Epidermal melanocyte (primary cell): Measurements from ENCODE around the gene KIAA0825.

Source experiments
- DNase-seq: peaks from one replicate; pipeline ENCODE4 v3.0.0; 2011; ENCODE audit warnings: low spot score; ENCODE audit not compliant: insufficient read length

Gene KIAA0825

GRCh38 chr5:94314460-94315131 is 303.8 kb downstream of the KIAA0825 start:
- no peak for DNase-seq

DNA sequence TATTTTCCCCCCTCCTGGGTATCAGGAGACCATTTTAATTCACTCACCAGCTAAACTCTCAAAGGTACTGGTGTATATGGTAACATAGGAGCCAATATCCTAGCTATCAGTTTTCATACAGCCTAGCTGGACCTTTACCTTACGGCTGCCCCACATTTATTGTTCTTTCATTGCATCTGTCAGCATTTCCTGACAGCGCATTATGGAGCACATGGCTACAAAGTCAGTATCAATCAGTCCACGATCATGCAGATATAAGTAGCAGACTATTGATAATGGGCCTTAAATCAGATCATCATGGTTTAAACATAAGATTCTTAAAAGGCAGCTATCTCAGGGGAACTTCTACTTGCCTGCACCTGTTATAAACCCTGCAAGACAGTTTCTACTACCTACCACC is 304.7 kb downstream of the KIAA0825 start:
- no peak for DNase-seq

GRCh38 chr5:94313188-94313587 is 305.2 kb downstream of the KIAA0825 start:
- DNase-seq = no peak

- no peak for DNase-seq
Observed at GRCh38 chr5:94312298-94312697, 306.1 kb downstream of the KIAA0825 start.

DNA sequence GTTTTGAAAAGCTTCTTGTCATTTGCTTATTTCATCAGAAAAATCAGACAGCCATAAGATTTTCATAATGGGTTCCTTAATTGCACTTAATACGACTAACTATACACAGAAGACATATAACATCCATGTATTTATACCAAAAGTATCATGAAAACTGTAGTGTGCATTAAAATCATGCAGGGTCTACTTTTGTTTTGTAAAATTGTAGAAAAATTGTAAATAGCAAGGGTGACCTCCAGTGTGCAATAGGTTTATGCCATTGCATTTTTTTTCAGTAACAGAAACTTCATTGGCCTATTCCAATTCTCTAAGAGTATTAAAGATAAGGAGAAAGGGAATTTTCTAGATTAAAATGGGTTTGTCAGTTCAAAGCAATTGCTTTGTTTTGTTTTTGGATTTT is 307.6 kb downstream of the KIAA0825 start:
- no peak for DNase-seq

- no peak for DNase-seq
Observed at GRCh38 chr5:94309141-94309540, 309.3 kb downstream of the KIAA0825 start.

DNA sequence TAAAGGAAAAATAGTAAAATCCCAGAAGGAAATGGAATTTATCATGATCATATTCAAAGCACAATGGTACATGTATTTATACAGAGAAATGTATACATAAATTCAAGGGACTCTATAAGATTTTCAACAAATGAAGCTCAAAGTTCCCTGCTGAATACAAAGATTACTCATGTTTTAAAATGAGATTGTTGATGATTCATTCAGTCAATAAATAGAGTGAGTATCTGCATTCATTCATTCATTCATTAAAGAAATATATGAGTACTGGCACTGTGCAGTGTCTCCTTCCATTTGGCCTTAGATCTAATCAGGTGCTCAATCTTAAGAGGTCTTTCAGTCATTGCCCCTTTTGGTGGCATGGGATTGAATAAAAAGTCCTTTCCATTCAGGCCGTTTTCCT is 310.0 kb downstream of the KIAA0825 start:
- no peak for DNase-seq

DNA sequence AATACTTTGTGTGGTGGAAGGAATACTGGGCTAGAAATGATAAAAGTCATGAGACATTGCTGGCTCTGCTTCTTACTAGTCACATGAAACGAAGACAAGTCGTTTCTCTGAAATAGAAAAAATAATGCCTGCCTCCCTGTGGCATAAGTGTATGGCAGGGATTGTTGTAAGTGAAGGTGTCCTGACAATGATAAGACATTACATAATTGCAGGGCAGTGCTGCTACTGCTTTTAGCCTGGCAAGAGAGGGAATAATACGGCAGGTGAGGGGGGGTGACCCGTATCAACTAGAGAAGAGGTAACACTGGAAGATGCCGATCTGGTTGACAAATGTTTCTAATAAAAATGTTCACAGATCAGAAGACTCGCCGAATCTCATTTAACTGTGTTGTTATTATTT is 314.3 kb downstream of the KIAA0825 start:
- DNase-seq = no peak

DNA sequence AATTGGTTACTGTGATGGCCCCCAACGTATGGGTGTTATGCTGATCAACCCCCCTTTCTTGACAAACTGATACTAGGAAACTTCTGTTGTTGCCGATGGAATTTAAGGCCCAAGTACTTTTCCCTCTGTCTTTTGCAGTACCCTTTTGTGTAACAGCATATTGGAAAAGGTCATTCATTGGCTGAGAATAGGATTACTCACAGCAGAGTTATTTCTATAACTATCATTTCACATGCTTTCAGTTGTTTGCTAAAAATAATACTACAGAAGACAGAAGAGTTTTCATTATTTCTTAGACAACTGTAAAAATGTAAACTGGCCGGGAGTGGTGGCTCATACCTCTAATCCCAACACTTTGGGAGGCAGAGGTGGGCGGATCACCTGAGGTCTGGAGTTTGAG is 329.5 kb downstream of the KIAA0825 start:
- DNase-seq = no peak

GRCh38 chr5:94285984-94286383 is 332.4 kb downstream of the KIAA0825 start:
- DNase-seq = no peak

DNA sequence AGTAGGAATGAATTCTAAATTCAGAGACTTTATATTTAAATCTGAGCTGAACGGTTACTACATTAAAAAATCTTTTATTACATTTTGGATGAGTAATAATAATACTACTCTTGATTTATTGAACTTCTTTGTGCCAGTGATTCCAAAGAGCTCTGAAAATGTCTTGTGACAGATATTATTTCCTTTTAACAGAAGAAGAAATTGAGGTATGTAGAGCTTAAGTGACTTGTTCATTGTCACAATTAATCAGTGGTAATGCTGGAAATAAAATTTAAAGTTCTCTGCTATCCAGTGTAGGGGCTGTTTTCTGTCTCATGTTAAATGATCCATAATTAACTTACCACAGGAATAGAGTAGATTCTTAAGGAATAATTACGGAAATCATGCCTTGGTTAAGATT is 335.3 kb downstream of the KIAA0825 start:
- DNase-seq = no peak

DNA sequence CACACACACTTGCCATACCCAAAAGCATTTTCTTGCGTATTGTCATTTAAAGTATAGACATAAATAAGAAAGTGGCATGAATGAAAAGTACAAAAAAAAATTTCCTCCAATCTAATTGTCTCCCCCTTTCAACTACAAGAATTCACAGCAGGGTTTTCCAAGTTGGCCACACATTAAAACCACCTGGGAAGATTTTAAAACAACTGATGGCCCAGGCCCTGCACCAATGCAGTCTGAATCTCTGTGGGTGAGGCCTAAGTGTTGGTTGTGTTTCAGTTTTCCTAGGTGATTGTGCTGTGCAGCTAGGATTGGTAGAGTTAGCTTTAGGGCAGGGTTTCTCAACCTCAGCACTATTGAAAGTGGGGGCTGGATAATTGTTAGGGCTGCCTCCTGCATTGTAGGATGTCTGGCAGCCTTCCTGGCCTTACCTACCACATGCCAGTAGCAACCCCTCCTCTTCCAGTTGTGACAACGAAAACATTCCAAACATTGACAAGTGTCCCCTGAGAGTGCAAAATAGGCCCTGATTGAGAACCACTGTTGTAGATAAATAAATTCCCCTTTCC is 337.1 kb downstream of the KIAA0825 start:
- DNase-seq = no peak

DNA sequence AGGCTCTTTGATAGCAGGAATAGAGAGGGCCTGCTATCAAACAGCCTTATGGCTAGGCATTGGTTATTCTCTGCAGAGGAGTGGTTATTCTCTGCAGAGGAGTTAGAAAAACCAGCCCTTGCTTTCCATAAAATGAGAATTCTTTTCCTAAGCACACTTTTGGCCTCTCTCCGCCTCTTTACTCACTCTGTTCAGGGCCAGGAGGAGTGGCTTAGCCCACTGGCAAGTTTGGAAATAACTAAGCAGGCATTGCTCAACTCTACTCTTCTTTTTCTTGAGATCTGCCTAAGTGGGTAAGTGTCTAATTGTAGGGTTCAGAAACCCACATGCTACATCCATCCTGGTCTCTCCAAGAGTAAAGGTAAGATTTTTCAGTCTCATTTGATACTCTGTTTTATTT is 341.7 kb downstream of the KIAA0825 start:
- DNase-seq = no peak

DNA sequence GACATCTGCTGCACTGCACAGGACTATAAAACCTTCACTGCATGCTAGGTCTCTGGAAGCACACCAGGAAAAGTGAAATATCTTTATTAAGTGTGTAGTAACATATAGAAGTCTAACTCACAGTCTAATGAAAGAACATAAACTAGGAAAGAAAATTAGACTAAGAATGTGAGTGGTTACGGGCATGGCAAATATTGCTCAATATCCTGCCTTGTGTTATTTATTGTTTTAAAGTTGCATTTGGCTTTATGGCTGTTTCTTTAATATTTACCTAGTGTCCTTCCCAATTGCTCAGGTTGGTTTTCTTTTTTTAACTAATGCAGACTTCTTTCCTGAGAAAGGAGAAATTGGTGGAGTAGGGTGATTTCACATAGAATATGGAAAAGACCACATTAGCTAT is 342.4 kb downstream of the KIAA0825 start:
- no peak for DNase-seq

- DNase-seq = no peak
Observed at GRCh38 chr5:94274707-94275106, 343.7 kb downstream of the KIAA0825 start.

DNA sequence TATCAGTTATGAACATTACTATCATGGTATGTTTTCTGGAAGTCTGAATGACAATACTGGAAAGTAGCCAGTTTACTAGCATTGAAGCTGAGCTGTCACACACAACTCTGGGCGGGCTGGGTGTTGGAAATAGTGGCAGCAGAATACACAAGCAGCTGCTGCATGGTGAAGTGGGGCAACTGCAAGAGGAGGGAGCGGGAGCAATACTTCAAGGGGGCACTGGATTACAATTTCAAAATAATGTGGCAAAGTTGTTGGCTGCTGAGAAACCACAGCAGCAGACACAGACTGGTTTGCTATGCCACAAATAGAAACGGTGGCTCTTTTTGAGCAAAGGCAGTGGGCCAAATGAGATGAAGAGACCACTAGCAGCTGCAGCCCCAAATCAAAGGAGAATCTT is 350.2 kb downstream of the KIAA0825 start:
- DNase-seq = no peak

- no peak for DNase-seq
Observed at GRCh38 chr5:94267350-94267899, 351.0 kb downstream of the KIAA0825 start.

DNA sequence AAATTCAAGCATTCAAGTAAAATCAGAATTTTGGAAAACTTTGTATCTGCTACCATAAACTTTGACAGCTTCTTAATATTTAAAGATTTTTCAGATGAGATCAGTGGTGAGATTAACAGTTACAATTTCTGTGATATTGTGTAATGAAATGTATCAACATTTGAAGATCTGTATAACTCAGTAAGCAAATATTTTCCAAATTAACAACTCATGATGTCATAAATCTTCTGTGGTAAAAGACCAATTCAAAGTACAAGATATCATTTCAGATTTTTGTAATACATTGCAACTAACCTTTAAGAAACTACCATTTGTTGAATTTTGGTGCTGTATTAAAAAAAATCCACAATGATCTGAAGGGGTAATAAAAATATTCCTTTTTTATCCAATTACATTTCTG is 352.2 kb downstream of the KIAA0825 start:
- no peak for DNase-seq

- no peak for DNase-seq
Observed at GRCh38 chr5:94263068-94263467, 355.3 kb downstream of the KIAA0825 start.

DNA sequence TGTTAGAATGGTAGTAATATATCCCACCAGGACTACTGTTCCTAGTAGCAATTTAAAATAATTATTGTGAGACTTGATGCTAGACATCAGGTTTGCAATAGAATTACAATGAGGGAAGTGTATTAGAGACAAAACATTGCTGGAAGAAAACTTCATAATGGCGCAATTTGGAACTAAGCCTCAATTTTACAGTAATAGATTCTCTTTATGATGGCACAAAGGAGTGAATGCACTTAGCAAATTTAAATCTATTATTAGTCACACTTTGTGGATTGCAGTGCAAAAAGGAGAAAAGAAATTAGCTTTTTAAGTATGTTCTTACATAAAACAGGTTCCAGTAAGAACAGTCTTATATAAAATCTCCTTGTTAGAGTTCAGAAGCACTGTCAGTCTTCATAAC is 358.3 kb downstream of the KIAA0825 start:
- DNase-seq = no peak

DNA sequence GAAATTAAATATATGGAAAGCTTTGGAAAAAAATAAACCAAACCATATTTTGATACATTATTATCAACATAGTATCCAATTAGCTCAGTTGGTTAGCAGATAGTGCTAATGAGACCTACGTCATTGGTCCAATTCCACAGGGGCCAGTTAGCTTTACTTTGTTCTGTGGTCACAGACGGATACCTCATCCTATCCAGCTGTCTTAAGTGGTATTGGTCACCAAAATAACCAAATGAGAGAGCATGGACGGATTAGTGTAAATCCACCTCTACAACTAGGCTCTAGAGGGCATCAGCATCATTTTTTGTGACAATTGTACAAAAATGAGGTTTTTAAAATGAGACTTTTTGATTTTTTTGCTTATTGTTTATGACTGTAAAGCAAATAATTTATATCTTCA is 364.2 kb downstream of the KIAA0825 start:
- DNase-seq = no peak

DNA sequence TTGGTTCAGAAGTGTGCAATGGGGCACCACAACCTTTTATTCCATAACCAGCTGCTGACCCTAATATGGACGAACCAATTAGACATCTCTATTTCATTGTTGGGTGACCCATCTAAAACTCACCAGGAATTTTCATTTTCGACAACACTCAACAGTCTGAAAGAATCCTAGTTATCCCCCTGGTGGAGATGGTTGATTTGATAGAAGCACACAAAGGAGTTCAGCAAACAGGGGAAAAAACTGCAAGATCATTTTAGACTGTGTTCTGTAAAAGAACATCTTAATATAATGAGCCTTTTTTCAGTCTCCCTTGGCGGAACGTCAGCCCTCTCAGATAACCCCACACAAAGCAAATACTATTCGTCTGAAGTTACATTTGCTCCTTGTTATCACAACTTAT is 367.4 kb downstream of the KIAA0825 start:
- DNase-seq = no peak

DNA sequence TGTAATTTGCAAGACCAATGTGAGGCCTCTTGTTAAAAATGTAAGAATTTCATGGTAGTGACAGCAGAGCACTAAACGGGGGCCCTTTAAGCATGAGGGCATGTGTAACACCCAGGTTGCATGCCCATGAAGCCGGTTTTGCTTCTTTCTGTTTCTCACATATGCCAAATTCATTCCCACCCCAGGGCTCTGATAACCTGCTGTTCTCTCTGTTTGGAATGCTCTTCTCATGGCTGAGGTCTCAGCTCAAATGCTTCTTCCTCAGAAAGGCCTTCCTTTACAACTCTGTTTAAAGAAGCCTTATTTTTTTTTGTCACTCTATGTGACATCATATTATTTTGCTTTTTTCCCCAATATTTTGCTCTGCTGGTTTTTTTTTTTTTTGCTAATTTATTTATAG is 369.0 kb downstream of the KIAA0825 start:
- no peak for DNase-seq
